K562 treated with DMSO at 1 percent for 4 hours (cell line): Measurements from ENCODE around the gene GATM. TPM values are rescaled to one million over a fixed set of nuclear protein-coding genes. Genes with fewer than 3 reads are reported as not detected.

Source experiments
- total RNA-seq: library from RNA; unstranded; fragments of 300-600 nt; gene quantifications from 2 replicates; pipeline ENCODE4 v1.2.3, GENCODE V29; 2022; ENCODE audit not compliant: insufficient read depth

Gene GATM, protein sequence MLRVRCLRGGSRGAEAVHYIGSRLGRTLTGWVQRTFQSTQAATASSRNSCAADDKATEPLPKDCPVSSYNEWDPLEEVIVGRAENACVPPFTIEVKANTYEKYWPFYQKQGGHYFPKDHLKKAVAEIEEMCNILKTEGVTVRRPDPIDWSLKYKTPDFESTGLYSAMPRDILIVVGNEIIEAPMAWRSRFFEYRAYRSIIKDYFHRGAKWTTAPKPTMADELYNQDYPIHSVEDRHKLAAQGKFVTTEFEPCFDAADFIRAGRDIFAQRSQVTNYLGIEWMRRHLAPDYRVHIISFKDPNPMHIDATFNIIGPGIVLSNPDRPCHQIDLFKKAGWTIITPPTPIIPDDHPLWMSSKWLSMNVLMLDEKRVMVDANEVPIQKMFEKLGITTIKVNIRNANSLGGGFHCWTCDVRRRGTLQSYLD
- 2.4 TPM in 1 of 2 replicates, not detected in the other for total RNA-seq

GRCh38 chr15:45378149-45378912, at the start of gene GATM:
Gene GATM, minus strand, starts transcription at chr15:45378544. Its CDS starts 91 bp downstream, at chr15:45378453.

Other genes with a start within 250 kb of the GATM start
- gene DUOXA1, start 248.7 kb downstream of the GATM start, total RNA-seq = not detected in 2 replicates
- gene DUOX1, start 248.6 kb downstream of the GATM start, total RNA-seq = 0.52 TPM in 1 of 2 replicates, not detected in the other
- gene SHF, start 190.6 kb downstream of the GATM start, total RNA-seq = 1.5 and 2.2 TPM in 2 replicates
- gene SLC28A2, start 126.3 kb downstream of the GATM start, total RNA-seq = not detected in 2 replicates
- gene SLC30A4, start 144.2 kb upstream of the GATM start, total RNA-seq = 0.26 and 0.62 TPM in 2 replicates
- gene BLOC1S6, start 208.8 kb upstream of the GATM start, total RNA-seq = 29.7 and 32.1 TPM in 2 replicates